RWPE2 (cell line): ENCODE results near the gene PLA2G4E.

Experiments used
- ATAC-seq: fragments of 200-7000 bp; cut with Tn5 transposase; 3 replicates; pipeline ENCODE4 v1.9.1; 2021; ENCODE audit warnings: low read depth
- DNase-seq: peaks from one replicate; pipeline ENCODE4 v3.0.0-alpha.2; 2020; ENCODE audit warnings: low spot score
- H3K27ac ChIP-seq: fragments of 450-650 bp; 2 replicates; pipeline ENCODE4 v1.5.1; 2017; ENCODE audit warnings: mild to moderate bottlenecking; ENCODE audit not compliant: poor library complexity, severe bottlenecking
- H3K27me3 ChIP-seq: fragments of 250-450 bp; sonication (Bioruptor Pico); 2 replicates; pipeline ENCODE4 v1.5.1; 2021; ENCODE audit warnings: mild to moderate bottlenecking, moderate library complexity; ENCODE audit not compliant: insufficient read depth, poor library complexity, severe bottlenecking
- H3K36me3 ChIP-seq: fragments of 250-450 bp; sonication (Bioruptor Pico); 2 replicates; pipeline ENCODE4 v1.5.1; 2020; ENCODE audit warnings: low read depth, mild to moderate bottlenecking, moderate library complexity
- H3K4me1 ChIP-seq: fragments of 250-450 bp; sonication (Bioruptor Pico); 2 replicates; pipeline ENCODE4 v1.5.1; 2021; ENCODE audit warnings: mild to moderate bottlenecking, moderate library complexity; ENCODE audit not compliant: insufficient read depth, poor library complexity, severe bottlenecking
- H3K4me3 ChIP-seq: fragments of 250-450 bp; sonication (Bioruptor Pico); 2 replicates; pipeline ENCODE4 v1.5.1; 2021; ENCODE audit warnings: mild to moderate bottlenecking, moderate library complexity; ENCODE audit not compliant: severe bottlenecking
- H3K9me3 ChIP-seq: fragments of 250-450 bp; sonication (Bioruptor Pico); 2 replicates; pipeline ENCODE4 v1.5.1; 2021; ENCODE audit warnings: mild to moderate bottlenecking, moderate library complexity; ENCODE audit not compliant: severe bottlenecking
- CTCF ChIP-seq: fragments of 450-650 bp; IDR thresholded peaks from one replicate; pipeline ENCODE4 v1.5.1; 2017; ENCODE audit warnings: mild to moderate bottlenecking, moderate library complexity; ENCODE audit not compliant: poor library complexity, severe bottlenecking

The PLA2G4E gene

GRCh38 chr15:42034628-42035434 lies 14.0 kb upstream of the PLA2G4E start:
- Histone ChIP-seq H3K9me3 (no peaks in the 10 kb centered on the region), H3K27ac (peak overlapping the region; percentile 84), H3K4me3 (no peak overlapping the region), H3K27me3 (no peaks in the 10 kb centered on the region), H3K36me3 (no peaks in the 10 kb centered on the region), H3K4me1 (peaks cover 46% of the 10 kb centered on the region)
- ATAC-seq (no peak), DNase-seq (no peak)
- TF ChIP-seq CTCF = no peak

GRCh38 chr15:42033214-42033873 lies 12.5 kb upstream of the PLA2G4E start:
- Histone ChIP-seq H3K9me3 (no peaks in the 10 kb centered on the region), H3K27ac (peak overlapping the region; percentile 84), H3K27me3 (no peaks in the 10 kb centered on the region), H3K4me3 (no peak overlapping the region), H3K4me1 (peaks cover 46% of the 10 kb centered on the region), H3K36me3 (no peaks in the 10 kb centered on the region)
- peak; percentile 42 for DNase-seq
- ATAC-seq = no peak
- TF ChIP-seq CTCF = no peak

GRCh38 chr15:42032376-42033213 lies 11.8 kb upstream of the PLA2G4E start:
- Histone ChIP-seq H3K9me3 (no peaks in the 10 kb centered on the region), H3K4me3 (no peak overlapping the region), H3K27me3 (no peaks in the 10 kb centered on the region), H3K4me1 (peaks cover 38% of the 10 kb centered on the region), H3K36me3 (no peaks in the 10 kb centered on the region), H3K27ac (peak overlapping the region; percentile 84)
- ATAC-seq (no peak), DNase-seq (peak; percentile 47)
- no peak for TF ChIP-seq CTCF

- Histone ChIP-seq H3K36me3 (no peaks in the 10 kb centered on the region), H3K27ac (peak overlapping the region; percentile 84), H3K4me1 (peaks cover 35% of the 10 kb centered on the region), H3K27me3 (no peaks in the 10 kb centered on the region), H3K9me3 (no peaks in the 10 kb centered on the region), H3K4me3 (no peak overlapping the region)
- ATAC-seq = peak; percentile 49
- DNase-seq = peak; percentile 65
- TF ChIP-seq CTCF = no peak
Observed at GRCh38 chr15:42031198-42031915, 10.5 kb upstream of the PLA2G4E start.
